Skeletal muscle cell (primary cell): ENCODE data around the gene MC5R.
A peak's percentile ranks its signal among the peaks of the same experiment; 100 is the strongest.

ENCODE experiments used
- DNase-seq: peaks from one replicate; pipeline ENCODE4 v3.0.0-alpha.2; 2010; ENCODE audit warnings: low read depth
- H3K4me3 ChIP-seq: 2 replicates; pipeline ENCODE4 v1.5.1; 2011; ENCODE audit warnings: low read depth, mild to moderate bottlenecking, control low read depth, low read length, moderate library complexity

The MC5R gene

GRCh38 chr18:13823707-13824395 is at the start of gene MC5R:
Gene MC5R (plus strand): TSS chr18:13824149. CDS start chr18:13825766, 1,617 bp downstream.
- no peak for DNase-seq
- peak within 1 kb of the TSS; percentile 44 for H3K4me3 ChIP-seq

- no peak for DNase-seq
- H3K4me3 ChIP-seq: no peak overlapping the region
Observed at GRCh38 chr18:13775058-13775457, 48.9 kb upstream of the MC5R start.

DNA sequence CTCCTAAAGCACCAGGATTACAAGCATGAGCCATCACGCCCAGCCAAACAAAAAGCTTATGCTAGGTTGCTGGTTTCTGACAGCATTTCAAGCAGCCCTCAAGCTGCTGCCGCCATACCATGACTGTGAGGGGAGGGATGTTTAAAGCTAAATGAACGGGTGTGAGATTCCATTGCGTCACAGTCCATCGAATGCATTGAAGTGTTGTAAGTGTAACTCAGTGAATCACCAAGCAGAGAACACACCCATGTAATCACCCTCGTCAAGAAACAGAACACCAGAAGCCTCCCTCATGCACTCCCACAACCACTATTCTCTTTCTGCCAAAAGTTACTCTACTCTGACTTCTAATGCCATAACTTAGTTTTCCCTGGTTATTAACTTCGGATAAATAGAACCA is 32.8 kb upstream of the MC5R start:
- no peak for DNase-seq

DNA sequence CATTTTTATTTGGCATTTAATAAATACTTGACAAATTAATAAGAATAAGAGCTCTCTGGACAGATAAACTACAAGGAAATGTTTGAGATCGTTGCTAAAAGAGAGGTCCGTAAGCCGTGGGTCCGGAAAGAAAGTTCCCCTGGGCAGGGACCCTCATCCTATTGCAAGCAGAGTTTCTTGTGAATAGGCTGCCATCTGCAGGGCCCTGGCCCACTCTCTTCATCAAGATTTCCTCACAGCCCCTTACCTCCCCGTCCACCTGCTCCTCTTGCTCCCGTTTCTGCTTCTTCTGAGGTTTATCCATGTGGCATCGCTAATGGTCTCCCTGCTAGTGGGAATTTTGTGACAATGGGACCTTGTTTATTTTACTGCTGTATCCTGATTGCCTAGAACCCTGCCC is 30.1 kb upstream of the MC5R start:
- DNase-seq: no peak
- no peak overlapping the region for H3K4me3 ChIP-seq

More for the DNA sequence above, 32.8 kb upstream of the MC5R start:
- no peak overlapping the region for H3K4me3 ChIP-seq

DNA sequence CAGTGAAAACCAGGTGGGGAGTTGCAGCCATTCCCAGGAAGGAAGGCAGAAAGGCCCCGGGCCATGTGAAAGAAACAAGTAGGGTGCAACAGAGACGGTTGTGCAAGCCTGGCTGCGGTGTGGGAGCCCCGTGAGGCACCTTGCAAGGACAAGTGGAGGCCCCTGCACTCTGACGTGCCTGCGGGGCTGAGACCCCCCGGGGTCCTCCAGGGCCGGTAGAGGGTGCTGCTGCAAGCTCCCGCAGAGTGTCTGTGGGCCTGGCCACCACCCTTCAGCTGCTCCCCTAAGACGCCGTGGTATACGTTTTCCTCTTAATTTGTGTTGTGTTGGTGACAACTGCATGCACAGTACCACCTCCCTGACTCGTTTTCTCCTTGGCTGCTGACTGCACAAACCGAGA is 27.4 kb upstream of the MC5R start:
- DNase-seq: no peak
- no peak overlapping the region for H3K4me3 ChIP-seq

DNA sequence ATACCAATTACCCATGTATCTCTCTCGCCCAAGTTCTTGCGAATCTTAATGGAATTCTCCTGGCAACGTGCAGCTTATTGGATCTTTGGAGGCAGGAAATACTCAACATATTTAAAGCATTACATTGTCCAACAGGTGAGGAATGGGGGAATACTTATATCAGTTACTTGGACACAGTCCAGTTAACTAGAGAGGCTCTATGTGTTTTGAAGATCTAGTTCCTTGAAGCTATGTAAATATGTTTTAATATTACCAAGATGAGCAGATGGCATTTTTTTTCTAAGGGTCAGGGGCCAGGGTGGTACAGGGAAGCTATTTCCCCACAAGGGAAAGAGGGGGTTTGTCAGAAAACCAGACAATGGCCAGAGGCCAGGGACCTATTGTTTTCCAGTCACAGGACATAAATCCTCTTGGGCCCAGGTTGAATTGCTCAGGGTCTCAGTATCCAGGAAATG is 26.8 kb upstream of the MC5R start:
- H3K4me3 ChIP-seq: no peak overlapping the region
- no peak for DNase-seq

- no peak overlapping the region for H3K4me3 ChIP-seq
- no peak for DNase-seq
Observed at GRCh38 chr18:13799396-13799795, 24.6 kb upstream of the MC5R start.

DNA sequence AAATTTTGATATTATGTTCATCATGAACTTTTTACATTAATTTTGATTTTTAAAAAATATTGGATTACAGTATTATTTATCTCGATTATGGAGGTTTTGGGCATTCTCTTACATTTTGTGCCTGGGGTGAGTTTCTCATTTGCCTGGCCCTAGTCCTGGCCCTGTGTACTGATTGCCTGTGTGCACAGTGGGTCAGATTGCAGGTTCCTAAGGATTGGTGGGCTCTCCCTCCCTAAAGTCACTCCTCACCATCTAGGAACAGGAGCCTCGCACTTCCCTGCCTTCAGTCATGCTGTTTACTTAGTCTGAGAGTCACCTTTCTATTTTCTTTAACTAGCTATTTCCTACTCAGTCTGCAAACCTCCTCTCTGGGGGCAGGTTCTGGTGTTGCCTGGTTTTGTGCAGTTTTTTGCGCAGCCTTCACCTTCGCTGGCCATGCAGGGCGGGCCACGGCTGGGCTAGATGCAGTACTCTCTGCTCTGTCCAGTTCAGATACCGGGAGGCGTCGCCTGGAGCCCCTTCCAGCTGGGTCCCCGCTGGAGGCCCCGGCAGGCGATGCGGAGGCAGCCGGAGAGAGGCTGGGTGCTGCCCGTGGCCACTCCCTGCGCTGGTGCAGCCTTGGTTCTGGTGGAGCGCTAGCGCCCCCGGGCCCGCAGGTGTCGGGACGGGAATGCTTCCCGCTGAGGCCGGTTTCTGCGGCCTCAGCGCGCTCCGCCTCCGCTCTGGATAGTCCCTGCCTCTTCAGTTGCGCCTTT is 23.3 kb upstream of the MC5R start:
- H3K4me3 ChIP-seq: peak overlapping the region; percentile 27
- no peak for DNase-seq

- peak overlapping the region; percentile 27 for H3K4me3 ChIP-seq
- no peak for DNase-seq
Observed at GRCh38 chr18:13801260-13801601, 22.7 kb upstream of the MC5R start.

DNA sequence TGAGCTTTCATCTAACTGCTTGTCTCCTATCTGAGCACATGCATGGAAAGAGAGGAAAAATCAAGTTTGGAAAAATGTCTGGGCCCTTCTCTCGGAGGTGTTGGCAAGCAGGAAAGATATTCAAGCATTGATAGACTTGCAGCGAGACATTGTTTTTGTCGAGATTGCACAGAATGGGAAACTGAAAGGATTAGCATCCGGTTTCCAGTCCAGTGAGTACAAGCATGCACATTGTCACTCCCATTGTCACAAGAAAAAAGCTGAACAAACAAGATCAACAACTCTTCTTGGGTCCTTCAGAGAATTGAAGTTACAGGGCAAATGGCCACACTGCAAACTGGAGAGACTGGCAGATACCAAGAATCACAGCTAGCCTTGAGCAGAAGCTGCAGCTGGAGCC is 19.6 kb upstream of the MC5R start:
- DNase-seq: no peak
- no peak overlapping the region for H3K4me3 ChIP-seq

- DNase-seq: no peak
- no peak overlapping the region for H3K4me3 ChIP-seq
Observed at GRCh38 chr18:13808294-13809042, 15.5 kb upstream of the MC5R start.

DNA sequence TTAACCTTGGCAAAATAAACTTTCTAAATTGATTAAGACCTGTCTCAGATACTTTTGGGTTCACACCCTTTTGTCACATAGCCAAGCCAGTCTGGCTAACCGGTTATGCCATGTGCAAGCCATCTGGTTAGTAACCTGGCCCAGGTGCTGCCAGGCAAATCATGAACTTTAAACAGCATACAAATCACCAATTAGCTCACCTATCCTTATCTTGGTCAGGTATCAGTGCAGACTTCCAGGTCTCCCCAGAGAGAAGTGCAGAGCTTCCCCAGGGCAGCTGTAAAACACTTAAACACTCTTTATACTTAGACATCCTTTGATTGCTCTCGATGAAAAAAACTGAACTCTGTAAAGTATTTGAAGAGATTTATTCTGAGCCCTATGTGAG is 14.9 kb upstream of the MC5R start:
- H3K4me3 ChIP-seq: no peak overlapping the region
- no peak for DNase-seq

GRCh38 chr18:13809531-13810255 is 14.3 kb upstream of the MC5R start:
- no peak for DNase-seq
- no peak overlapping the region for H3K4me3 ChIP-seq

DNA sequence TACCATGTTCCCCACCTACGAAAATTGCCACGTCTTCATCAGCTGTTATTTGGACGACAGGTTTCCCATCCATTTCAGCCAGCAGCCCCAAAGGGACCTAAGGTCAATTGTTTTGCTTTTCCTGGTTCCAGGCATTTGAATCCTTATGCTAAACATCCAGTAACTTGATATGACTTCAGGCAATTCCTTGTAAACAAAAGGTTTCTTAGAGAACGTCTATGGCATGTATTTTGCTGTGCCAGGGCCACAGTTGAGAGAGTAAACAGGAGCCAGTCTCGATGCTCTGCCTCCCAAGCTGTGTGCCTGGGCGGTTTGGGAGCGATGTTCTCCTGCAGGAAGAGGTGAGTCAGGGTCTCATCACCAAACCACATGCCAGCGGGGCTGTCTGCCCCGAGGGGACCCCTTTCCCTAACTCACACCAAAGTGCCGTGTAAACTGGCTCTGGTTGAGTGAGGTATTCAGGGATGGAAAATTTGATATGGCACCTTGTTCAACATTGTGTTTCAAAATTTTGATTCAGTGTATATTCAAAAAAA is 12.9 kb upstream of the MC5R start:
- DNase-seq: no peak
- H3K4me3 ChIP-seq: no peak overlapping the region

- no peak for DNase-seq
- H3K4me3 ChIP-seq: no peak overlapping the region
Observed at GRCh38 chr18:13811993-13812392, 12.0 kb upstream of the MC5R start.

DNA sequence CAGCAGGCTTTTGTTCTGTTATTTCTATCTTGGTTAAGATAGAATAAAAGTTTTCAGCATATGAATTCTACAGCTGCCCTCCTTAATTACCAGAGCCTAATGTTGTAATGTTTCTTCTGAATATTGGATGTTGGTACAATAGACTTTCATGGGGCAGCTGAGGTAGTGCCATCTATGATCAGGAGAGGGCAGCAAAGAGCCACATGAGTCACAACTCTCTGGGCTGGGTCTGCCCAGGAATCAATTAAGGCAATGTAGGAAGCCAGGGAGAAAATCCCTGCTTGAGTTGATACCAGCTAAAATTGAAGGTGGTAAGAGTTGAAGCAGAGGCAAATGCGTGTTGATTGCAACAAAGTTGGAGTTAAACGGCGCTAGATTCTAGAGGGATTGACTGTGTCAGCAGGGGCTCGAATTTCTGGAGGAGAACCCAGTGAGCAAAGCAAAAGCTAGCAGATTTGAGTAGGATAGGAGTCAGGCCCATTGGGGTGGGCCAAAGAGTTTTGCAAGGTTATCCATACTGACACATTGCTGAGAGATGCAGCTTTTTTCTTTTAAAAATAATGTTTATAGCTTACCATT is 10.6 kb upstream of the MC5R start:
- no peak overlapping the region for H3K4me3 ChIP-seq
- DNase-seq: no peak

DNA sequence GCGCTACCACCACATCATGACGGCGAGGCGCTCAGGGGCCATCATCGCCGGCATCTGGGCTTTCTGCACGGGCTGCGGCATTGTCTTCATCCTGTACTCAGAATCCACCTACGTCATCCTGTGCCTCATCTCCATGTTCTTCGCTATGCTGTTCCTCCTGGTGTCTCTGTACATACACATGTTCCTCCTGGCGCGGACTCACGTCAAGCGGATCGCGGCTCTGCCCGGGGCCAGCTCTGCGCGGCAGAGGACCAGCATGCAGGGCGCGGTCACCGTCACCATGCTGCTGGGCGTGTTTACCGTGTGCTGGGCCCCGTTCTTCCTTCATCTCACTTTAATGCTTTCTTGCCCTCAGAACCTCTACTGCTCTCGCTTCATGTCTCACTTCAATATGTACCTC is 2.3 kb downstream of the MC5R start:
- no peak for DNase-seq

DNA sequence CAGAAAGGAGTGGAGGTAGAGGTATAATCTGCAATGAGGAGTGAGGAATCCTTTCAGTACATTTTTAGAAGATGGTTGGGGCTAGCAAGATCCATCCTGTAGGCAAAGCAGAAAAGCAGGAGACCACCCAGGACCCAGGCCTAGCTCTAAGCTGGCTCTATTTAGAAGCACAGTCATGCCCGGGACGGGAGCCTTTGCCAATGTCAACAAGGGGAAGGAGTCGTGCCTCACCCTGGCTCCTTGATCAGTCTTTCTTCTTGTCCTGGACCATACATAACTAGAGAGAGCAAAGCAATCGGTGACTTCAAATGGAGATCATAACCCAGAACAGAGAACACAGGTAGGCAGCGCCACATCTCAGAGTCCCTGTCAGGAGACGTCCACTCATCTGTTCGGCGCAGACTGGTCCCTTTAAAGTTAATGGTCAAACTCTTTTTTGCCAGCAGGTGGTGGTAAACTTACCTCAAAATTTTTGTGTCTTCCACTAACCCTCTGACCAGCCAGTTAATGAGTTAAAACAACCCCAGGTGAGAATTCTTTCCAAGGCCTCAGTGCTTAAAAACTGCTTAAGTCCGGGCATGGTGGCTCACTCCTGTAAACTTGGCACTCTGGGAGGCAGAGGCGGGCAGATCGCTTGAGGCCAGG is 8.0 kb downstream of the MC5R start:
- H3K4me3 ChIP-seq: no peak overlapping the region
- no peak for DNase-seq

More for the DNA sequence above, 2.3 kb downstream of the MC5R start:
- H3K4me3 ChIP-seq: no peak overlapping the region

GRCh38 chr18:13834496-13835015 is 10.6 kb downstream of the MC5R start:
- no peak for DNase-seq
- no peak overlapping the region for H3K4me3 ChIP-seq
